HG02938 (cell line): ENCODE measurements around the gene CCDC127.

Experiments
- ATAC-seq: cut with Tn5 transposase; IDR thresholded peaks from one replicate; pipeline ENCODE4 v1.9.1; 2021; ENCODE audit warnings: mild to moderate bottlenecking, moderate library complexity; ENCODE audit not compliant: unreplicated experiment

CCDC127 gene

DNA sequence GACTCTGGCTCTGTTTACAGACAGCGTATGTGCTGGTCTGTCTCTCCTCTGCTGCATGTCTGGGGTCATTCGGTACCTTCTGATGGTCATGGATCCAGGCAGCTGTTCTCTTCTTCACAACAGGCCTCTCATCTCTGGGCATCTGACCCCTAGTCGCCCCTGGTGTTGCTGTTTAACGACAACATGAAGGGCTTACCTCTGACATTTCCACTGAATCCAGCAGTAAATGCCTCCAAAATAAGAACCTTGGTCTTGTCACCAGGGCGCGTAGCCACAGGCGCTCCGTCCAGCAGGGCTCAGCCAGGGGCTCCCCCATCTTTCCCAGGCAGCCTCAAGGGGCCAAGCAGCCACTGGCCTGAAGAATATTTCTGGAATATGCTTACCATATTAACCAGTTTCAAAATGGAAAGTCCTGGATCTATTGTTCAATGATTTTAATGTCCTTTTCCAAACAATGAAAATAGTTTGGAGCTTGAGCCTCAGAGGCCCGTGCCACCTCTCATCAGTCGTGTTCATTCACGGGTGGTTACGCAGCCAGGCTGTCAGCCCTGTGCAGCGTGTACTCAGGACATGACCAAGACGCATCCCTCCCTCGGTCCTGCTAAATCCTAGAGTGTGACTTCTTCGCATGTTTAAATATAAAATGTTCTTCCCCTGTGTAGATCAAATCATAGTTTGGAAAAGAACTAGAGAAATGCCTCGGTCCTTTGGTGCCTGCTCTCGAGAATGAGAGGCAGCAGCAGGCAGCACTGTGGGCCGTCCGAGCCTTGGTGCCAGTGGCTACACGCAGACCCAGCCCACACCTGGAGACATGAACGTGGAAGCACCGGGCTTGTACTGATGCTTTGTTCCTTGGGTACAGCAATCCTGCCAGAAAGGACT lies 56.8 kb downstream of the CCDC127 start:
- ATAC-seq, result no peak

- ATAC-seq, result no peak
Measured at GRCh38 chr5:160173-160510, 57.8 kb downstream of the CCDC127 start.

GRCh38 chr5:159448-160172 lies 58.3 kb downstream of the CCDC127 start:
- no peak for ATAC-seq

DNA sequence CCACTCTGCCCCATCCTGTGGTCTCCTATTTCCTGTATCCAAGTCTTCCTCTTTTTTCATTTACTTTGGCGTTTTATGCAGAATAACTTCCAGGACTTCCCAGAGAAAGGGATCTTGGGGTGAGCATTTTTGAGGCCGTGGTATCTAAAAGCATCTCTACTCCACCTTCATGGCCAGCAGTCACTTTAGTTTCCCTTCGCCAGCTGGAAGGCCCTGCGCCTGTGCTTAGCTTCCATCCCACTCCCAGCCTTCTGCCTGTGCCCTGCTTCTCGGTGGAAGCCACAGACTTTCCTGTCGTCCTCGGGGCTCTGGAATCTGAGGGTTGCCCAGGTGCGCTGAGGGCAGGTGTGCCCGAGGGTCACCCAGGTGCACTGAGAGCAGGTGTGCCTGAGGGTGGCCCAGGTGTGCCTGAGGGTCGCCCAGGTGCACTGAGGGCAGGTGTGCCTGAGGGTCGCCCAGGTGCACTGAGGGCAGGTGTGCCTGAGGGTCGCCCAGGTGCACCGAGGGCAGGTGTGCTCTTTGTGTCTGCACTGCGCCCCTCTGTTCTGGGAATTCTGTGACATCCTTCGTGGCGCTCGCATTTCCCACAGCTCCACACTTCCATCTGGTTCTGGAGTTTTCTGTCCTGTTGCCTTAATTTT lies 59.0 kb downstream of the CCDC127 start:
- no peak for ATAC-seq

GRCh38 chr5:157801-158200 lies 60.2 kb downstream of the CCDC127 start:
- no peak for ATAC-seq

DNA sequence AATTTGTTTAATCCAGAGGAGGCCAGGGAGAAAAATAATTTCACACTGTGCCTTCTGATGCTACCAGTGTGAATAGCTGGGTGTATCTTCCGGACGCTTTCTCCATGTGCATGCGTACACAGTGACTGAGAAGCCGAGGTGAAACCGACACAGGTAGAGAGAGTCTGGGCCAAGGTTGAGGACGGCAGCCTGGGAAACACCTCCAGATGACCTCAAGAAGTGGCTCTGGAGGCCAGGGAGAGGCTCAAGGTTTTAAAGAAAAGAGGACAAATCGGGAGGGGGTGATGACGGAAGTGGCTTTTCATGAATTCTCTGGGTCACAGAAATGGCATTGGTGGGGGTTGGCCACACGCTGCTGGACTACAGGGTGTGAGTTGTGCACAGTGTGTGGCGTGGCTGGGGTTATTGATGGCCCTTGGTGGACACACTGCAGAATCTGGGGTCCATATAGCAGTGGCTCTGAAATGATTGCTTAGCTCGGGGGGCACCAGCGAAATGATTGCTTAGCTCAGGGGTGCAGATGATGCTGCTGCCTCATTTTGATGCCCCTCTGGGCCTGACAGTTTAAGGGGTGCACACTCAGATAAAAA lies 60.7 kb downstream of the CCDC127 start:
- ATAC-seq, result no peak

- no peak for ATAC-seq
Measured at GRCh38 chr5:156411-157072, 61.4 kb downstream of the CCDC127 start.

GRCh38 chr5:155651-156410 lies 62.1 kb downstream of the CCDC127 start:
- ATAC-seq, result no peak

DNA sequence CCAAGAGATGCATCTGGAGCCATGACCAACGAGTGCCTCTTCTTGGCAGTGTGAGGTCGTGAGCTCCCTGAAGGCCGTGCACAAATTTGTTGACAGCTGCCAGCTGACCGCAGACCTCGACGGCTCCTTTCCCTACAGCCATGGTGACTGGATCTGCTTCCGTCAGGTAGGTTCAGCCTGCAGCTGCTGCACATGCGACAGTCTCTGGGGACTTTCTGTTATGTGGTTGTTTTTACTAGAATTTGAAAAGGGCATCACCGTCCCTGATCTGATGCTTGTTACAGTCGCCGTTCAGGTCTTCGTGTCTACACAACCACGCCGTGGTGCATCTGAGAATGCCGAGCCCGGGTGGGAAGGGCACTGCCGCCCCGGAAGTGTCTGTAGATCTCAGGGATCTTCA lies 63.1 kb downstream of the CCDC127 start:
- no peak for ATAC-seq

- no peak for ATAC-seq
Measured at GRCh38 chr5:154236-154635, 63.7 kb downstream of the CCDC127 start.

DNA sequence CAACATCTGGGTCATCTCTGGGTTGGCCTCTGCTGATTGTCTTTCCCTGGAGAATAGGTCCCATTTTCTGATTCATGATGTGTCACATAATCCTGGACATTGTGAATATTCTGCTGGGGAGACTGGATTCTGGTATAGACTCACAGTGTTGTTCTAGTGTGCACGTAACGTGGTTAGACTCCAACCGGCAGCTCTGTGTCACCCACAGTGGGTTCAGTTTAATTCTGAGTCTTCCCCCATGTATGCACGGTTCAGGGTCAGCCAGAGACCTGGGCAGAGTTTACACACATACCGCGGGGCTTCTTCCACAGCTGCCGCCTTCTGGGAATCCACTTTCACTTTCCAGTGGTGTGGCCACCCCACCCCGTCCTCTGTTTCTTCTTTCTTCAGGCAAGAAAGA lies 64.7 kb downstream of the CCDC127 start:
- ATAC-seq, result no peak

DNA sequence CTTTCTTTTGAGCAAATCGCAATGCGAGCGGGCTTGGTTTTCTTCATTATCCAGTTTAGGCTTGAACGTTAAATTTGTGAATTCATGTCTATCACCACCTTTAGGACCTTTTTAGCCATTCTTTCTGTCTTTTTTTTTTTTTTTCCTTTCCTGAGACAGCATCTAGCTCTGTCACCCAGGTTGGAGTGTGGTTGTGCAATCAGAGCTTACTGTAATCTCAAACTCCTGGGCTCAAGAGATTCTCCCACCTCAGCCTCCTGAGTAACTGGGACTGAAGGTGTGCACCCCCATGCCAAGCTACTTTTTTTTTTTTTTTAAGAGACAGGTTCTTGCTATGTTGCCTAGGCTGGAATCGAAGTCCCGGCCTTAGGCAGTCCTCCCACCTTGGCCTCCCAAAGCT lies 65.9 kb downstream of the CCDC127 start:
- no peak for ATAC-seq

- no peak for ATAC-seq
Measured at GRCh38 chr5:150746-151145, 67.2 kb downstream of the CCDC127 start.

GRCh38 chr5:149745-150485 lies 68.0 kb downstream of the CCDC127 start:
- no peak for ATAC-seq

GRCh38 chr5:147751-148150 lies 70.2 kb downstream of the CCDC127 start:
- ATAC-seq, result no peak
